Activated CD4-positive, alpha-beta T cell treated with anti-CD3 and anti-CD28 coated beads, Interleukin-2, amount 50 U/mL, for 16 hours (primary cell): Measurements from ENCODE around the gene RSPH10B.
"Not testable (repeated sequence)": the region's sequence is repeated elsewhere in the genome, so short reads cannot be mapped to it uniquely, and the experiment has no call there.

Experiments used
- DNase-seq: peaks from one replicate; pipeline ENCODE4 v3.0.0-alpha.2; 2020

RSPH10B gene

GRCh38 chr7:5926263-5926870 lies 44.1 kb downstream of the RSPH10B start:
- not testable (repeated sequence) for DNase-seq

DNA sequence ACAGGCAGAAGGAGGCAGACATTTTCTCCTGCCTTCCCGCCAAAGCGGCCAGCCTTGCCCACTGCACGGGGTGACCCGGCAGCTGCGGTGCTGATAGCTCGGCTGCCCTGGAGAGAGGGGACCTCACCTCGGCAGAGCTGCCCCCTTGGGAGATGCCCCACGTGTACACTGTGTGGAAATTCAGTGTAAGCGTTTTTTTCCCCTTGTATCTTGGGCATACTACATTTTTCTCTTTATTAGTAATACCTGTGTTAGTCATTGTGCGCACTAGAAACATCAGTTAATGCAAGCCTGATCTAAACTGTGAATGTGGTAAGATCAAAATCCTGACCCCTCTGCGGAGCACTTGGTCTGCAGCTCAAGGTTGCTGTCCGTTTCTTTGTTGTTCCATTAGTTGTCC lies 45.9 kb downstream of the RSPH10B start:
- DNase-seq: not testable (repeated sequence)

- DNase-seq: not testable (repeated sequence)
These were observed 46.3 kb downstream of the RSPH10B start for GRCh38 chr7:5924180-5924579.

DNA sequence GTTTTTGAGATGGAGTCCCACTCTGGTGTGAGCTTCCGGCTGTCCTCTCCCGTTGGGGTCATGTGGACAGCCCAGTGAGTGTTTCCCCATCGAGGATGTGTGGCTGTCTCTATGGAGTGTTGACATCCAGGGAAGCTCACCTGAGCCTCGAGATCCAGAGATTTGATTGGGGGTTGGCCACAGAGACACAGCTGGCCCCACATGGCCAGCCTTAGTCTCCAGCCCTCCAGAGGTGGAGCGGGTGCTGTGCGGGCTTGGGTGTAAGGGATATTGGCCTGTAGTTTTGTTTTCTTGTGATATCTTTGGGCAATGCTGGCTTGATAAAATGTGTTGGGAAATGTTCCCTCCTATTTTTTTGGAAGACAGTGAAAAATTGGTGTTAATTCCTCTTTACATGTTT lies 54.0 kb downstream of the RSPH10B start:
- DNase-seq: not testable (repeated sequence)

DNA sequence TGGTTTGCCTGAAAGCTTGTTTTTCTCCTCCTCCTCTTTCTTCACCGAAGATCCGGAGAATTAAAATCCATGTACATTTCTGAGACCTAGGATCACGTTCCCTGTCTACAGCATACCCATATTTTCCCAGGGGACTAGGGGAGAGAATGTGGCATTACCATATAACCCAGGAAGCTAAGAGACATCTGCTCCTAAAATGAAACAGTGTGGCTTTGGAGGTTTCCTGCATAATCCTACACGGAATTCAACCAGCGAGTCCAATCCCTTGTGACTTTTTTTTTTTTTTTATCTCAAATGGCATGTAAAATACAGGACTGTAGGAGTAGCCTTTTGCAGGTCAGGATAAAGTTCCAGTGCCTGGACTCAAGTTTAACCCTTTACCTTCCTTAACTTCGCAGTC lies 61.7 kb downstream of the RSPH10B start:
- DNase-seq: not testable (repeated sequence)

- not testable (repeated sequence) for DNase-seq
These were observed 65.8 kb downstream of the RSPH10B start for GRCh38 chr7:5904726-5905125.

- DNase-seq: not testable (repeated sequence)
These were observed 67.5 kb downstream of the RSPH10B start for GRCh38 chr7:5903002-5903401.

- peak; percentile 49 for DNase-seq
These were observed 71.8 kb downstream of the RSPH10B start, which contains the start of gene CCZ1 for GRCh38 chr7:5898480-5899224. CCZ1 (plus strand) TSS chr7:5898733; CDS start chr7:5898800, 67 bp downstream.

DNA sequence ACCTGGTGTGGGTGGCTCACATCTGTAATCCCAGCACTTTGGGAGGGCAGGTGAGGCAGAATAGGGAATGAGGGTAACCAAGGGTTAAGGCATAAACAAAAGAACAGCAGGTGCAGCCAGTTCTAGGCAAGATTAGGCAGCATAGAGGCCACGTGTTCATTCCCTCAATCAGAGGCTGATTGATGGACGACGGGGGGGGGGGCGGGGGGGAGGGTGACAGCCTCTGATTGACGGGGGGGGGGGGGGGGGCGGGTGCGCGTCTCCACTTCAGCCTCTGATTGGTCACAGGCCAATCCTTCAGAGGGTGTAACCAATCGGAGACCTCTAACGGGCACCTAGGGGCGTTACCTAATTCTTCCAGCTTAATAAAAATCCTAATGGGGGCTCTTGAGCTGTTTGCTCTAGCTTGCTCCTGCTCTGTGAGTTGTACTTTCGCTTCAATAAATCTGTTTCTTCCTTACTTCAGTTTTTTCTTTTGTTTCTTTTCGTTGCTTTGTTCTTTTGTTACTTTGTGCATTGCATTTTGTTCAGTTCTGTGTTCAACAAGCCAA lies 73.0 kb downstream of the RSPH10B start:
- not testable (repeated sequence) for DNase-seq

- DNase-seq: no peak
These were observed 78.0 kb downstream of the RSPH10B start for GRCh38 chr7:5892498-5892897.

DNA sequence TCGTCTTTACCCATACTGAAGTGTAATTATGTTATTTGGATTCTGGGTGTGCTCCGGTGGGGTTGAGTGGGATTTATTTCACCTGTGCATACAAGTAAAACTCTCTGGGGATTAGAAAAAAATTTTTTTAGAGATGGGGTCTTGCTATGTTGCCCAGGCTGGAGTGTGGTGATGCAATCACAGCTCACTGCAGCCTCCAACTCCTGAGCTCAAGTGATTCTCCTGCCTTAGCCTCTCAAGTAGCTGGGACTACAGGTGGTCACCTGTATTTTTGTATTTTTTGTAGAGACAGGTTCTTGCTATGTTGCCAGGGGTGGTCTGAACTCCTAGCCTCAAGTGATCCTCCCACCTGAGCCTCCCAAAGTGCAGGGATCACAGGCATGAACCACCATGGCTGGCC lies 80.2 kb downstream of the RSPH10B start:
- not testable (repeated sequence) for DNase-seq

- not testable (repeated sequence) for DNase-seq
These were observed 82.5 kb downstream of the RSPH10B start for GRCh38 chr7:5888021-5888420.

GRCh38 chr7:5884431-5884830 lies 86.1 kb downstream of the RSPH10B start:
- DNase-seq: not testable (repeated sequence)

GRCh38 chr7:5880106-5880505 lies 90.4 kb downstream of the RSPH10B start:
- not testable (repeated sequence) for DNase-seq

- not testable (repeated sequence) for DNase-seq
These were observed 90.9 kb downstream of the RSPH10B start for GRCh38 chr7:5879591-5879990.
